ENCODE measurements around the gene VN1R4. TPM values are rescaled to one million over a fixed set of nuclear protein-coding genes. Genes with fewer than 3 reads are reported as not detected.

VN1R4 gene
- total RNA-seq = not detected in 2 replicates

GRCh38 chr19:53267623-53268022 lies at the start of gene VN1R4:
Gene VN1R4 (minus strand): TSS chr19:53267723. CDS start chr19:53267665, 58 bp downstream.

GRCh38 chr19:53257715-53258342 lies 9.7 kb downstream of the VN1R4 start, which contains the start of gene VN1R2:
Gene VN1R2 (plus strand): TSS chr19:53258292. CDS start chr19:53258376, 84 bp downstream.

DNA sequence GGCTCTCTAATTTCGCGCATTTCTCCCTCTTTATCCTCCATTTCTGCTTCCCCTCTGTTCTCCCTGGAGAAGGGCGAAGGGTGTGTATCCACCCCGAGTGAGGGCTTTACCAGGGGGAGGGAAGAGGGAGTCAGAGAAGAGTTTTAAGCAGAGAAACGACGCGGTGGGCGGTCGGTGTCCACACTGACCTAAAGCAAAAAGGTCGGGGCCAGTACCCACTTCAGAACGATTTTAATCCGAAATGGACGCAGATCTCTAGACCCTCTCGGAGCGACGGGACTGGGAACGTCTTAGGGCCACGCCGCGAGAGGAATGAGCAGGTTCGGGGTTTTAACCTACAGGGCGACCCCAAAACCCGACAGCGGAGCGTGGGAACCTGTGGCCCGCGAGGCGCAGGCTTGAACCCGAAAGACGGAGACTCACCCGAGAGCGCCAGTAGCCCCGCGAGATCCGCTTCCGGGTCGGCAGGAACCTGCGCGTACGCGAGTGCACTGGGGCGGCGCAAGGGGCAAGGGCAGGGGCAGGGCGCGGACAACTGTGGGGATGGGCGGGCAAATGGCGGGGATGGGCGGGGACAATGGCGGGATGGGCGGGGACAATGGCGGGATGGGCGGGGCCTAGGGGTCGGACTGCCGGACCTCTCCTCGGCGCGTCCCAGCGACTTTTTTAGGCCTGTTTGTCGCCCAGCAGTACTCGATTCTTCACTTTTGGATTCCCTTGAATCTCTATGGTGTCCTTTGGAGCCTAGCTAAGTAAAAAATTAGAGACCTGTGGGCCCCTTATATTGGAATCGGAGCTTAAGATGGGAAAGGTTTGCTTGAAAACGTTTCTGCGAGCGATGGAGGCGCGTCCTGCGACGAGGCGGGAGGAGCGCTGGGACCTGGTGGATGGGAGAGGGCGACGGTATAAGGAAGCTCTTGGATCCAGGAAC lies 12.8 kb downstream of the VN1R4 start, which contains the start of gene ZNF677:
ZNF677 (minus strand) TSS at position 463 of the 931 bp plus-strand sequence. CDS start 3,323 bp downstream, outside the sequence.

Other genes with a start within 250 kb of the VN1R4 start
- gene ERVV-2, start 223.0 kb downstream of the VN1R4 start, total RNA-seq = not detected in 2 replicates
- gene ZNF160, start 164.3 kb downstream of the VN1R4 start, total RNA-seq = 47.6 and 59.7 TPM in 2 replicates
- 10.1 and 18.5 TPM in 2 replicates for gene ZNF415, start 134.8 kb downstream of the VN1R4 start, total RNA-seq
- 11.0 and 12.0 TPM in 2 replicates for gene ZNF347, start 108.7 kb downstream of the VN1R4 start, total RNA-seq
- gene ZNF665, start 74.4 kb downstream of the VN1R4 start, total RNA-seq = 3.0 and 6.5 TPM in 2 replicates
- 19.9 and 22.5 TPM in 2 replicates for gene ZNF677, start 12.8 kb downstream of the VN1R4 start, total RNA-seq
- not detected in 2 replicates for gene VN1R2, start 9.4 kb downstream of the VN1R4 start, total RNA-seq
- gene ZNF845, start 66.0 kb upstream of the VN1R4 start, total RNA-seq = 9.0 and 11.1 TPM in 2 replicates
- gene ZNF525, start 98.0 kb upstream of the VN1R4 start, total RNA-seq = 6.4 and 9.1 TPM in 2 replicates
- 12.8 and 14.9 TPM in 2 replicates for gene ZNF765, start 127.4 kb upstream of the VN1R4 start, total RNA-seq
- gene ZNF761, start 164.3 kb upstream of the VN1R4 start, total RNA-seq = 12.9 and 16.6 TPM in 2 replicates
- gene ZNF813, start 200.0 kb upstream of the VN1R4 start, total RNA-seq = 4.4 and 4.9 TPM in 2 replicates

Data from articular chondrocyte of knee joint (primary cell).